ENCODE data around the gene MYH14.

Gene MYH14

DNA sequence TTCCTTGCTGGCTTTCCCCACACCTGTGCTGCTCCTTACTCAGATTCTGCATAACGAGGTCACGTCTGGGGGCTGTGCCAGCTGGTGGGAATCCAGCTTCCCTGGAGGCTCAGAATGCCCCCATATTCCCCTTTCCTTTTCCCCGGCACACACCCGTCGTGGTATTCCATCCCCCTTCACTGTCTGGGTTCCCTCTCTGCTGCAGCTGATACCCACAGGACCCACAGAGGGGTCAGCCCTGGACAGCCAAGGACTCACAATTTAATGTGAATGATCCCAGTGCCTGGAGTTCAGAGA is 4.2 kb upstream of the MYH14 start:
- Mint-ChIP-seq H3K36me3 (ENCODE audit: insufficient read depth) (no peaks in the 10 kb centered on the region), H3K4me3 (no peak overlapping the region), H3K4me1 (ENCODE audit: low read depth in 2 of 2) (no peaks in the 10 kb centered on the region), H3K27ac (no peak overlapping the region), H3K27me3 (peaks cover 34 to 37% of the 10 kb centered on the region in 2 donors), H3K9me3 (no peaks in the 10 kb centered on the region)
- DNase-seq (no peak), ATAC-seq (replicated peaks) (no peak)

DNA sequence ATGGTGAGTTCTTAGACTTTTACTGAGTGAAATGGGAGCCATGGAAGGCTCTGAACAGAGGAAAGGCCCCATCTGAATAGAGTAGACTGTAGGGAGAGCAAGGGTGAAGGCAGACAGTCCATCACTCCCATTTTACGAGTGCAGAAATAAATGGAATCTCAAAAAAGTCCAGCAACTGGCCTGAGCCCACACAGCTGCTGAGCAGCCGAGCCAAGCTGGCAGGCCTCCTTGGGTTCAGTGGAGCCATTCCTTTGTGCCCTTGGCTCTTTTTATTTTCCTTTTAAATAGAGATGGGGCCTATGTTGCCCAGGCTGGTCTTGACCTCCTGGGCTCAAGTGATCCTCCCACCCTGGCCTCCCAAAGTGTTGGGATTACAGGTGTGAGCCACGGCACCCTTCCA is 1.0 kb upstream of the MYH14 start:
- Mint-ChIP-seq H3K4me3 (no peak overlapping the region), H3K27me3 (peaks cover 40 to 44% of the 10 kb centered on the region in 2 donors), H3K36me3 (ENCODE audit: insufficient read depth) (peaks cover 4% of the 10 kb centered on the region)

DNA sequence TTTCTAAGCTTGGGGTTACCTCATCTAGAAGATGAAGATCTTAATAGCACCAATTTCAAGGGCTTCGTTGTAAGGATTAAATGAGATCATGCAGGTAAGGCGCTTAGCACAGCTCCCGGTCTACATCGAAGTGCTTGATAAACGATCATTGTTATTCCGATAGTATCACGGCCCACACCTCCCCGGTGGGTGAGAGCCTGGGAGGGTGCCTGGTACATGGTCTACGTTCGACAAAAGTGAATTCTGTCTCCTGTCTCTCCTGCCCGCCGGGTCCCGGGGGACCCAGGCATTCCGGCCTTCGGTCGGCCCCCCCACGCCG is 501 bp upstream of the MYH14 start:
- ATAC-seq (replicated peaks) = no peak
- no peak for DNase-seq
- no peak overlapping the region for H3K27ac Mint-ChIP-seq
- H3K36me3 Mint-ChIP-seq (ENCODE audit: insufficient read depth) = peaks cover 4% of the 10 kb centered on the region
- peaks cover 43 to 48% of the 10 kb centered on the region in 2 donors for H3K27me3 Mint-ChIP-seq
- no peaks in the 10 kb centered on the region for H3K4me1 Mint-ChIP-seq (ENCODE audit: low read depth in 2 of 2)
- no peaks in the 10 kb centered on the region for H3K9me3 Mint-ChIP-seq
- no peak overlapping the region for H3K4me3 Mint-ChIP-seq

More for the DNA sequence above, 1.0 kb upstream of the MYH14 start:
- Mint-ChIP-seq H3K4me1 (ENCODE audit: low read depth in 2 of 2) (no peaks in the 10 kb centered on the region), H3K9me3 (no peaks in the 10 kb centered on the region), H3K27ac (no peak overlapping the region)
- no peak for ATAC-seq (replicated peaks)
- no peak for DNase-seq

DNA sequence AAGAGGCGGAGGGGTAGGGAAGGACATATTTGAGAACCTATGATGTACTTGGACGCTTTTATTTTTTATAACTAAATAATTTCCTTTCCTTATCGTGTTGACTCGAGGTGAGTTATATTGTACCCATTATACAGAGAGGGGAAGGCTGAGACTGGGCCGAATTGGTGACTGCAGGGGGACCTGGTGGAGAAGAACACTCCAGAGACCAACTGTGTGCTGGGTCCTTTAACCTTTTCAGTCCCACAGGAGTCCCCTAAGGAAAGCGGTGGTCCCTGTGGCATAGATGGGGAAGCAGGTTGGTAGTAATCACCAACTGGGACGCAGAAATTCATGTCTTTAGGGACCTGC is 633 bp downstream of the MYH14 start:
- H3K36me3 Mint-ChIP-seq (ENCODE audit: insufficient read depth) = peaks cover 4% of the 10 kb centered on the region
- H3K4me3 Mint-ChIP-seq = no peak overlapping the region
- H3K27me3 Mint-ChIP-seq = peaks cover 47 to 52% of the 10 kb centered on the region in 2 donors
- DNase-seq = no peak
- no peak overlapping the region for H3K27ac Mint-ChIP-seq
- ATAC-seq (replicated peaks) = no peak
- H3K4me1 Mint-ChIP-seq (ENCODE audit: low read depth in 2 of 2) = no peaks in the 10 kb centered on the region
- H3K9me3 Mint-ChIP-seq = no peaks in the 10 kb centered on the region

DNA sequence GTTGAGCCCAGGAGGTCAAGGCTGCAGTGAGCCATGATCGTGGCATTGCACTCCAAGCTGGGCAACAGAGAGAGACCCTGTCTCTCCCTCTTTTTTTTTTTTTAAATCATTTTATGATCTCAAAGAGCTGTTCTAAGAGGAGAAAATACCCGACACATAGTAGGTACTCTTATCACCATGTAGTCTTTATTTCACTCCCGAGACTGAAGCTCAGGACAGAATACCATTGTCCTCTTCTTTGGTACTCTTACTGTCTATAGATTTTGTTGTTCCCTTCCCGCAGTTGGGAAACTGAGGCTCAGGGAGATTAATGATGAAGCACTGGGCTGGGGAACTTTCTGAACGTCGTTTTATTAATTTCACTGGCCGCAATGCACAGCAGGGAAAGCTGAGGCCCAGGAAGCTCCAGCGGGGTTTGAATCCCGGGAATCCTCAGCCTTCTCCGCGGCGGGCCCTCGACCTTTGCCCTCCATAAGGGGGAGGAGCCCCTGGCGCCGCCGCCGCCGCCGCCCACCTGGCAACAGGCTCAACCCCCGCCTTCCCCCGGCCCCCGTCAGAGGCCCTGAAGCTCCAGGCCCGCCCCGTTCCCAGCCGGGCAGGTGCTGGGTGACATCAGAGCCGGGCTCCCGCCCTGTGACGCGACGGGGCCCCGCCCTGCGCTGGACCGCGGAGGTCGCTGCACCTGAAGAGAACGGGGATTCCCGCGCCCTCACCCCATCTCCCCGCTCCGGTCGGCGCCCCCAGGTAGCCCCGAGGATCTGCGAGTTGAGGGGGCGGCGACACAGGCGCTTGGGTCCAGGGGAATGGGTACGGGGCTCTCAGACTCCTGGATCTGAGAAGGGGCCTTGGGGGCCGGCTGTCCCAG is 1.6 kb downstream of the MYH14 start:
- H3K27ac Mint-ChIP-seq = no peak overlapping the region
- no peaks in the 10 kb centered on the region for H3K4me1 Mint-ChIP-seq (ENCODE audit: low read depth in 2 of 2)
- peaks cover 0 to under 1% of the 10 kb centered on the region in 2 donors for H3K9me3 Mint-ChIP-seq
- DNase-seq (no peak), ATAC-seq (replicated peaks) (no peak)
- H3K4me3 Mint-ChIP-seq = no peak overlapping the region
- H3K27me3 Mint-ChIP-seq = peaks cover 47 to 52% of the 10 kb centered on the region in 2 donors
- peaks cover 4% of the 10 kb centered on the region for H3K36me3 Mint-ChIP-seq (ENCODE audit: insufficient read depth)

DNA sequence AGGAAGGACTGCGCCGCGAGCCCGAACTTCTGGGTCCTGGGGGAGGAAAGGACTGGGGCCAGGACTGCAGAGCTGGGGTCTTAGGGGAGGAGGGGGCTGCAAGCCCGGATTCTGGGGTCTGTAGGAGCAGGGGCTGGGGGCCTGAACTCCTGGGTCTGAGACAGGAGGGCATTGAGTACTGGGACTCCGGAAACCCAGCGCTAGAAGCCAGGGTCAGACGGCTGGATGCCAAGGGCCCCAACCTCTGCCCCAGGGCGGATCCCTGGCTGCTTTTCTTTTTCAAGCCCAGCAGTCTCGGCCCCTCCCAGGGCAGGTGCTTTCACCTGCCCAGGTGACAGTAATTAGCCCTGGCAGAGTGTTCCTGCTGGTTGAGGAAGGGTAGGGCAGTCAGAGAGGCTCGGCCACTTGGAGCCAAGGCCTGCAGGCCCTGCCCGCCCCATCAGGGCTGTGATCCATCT is 2.3 kb downstream of the MYH14 start:
- H3K9me3 Mint-ChIP-seq = peaks cover 0 to 1% of the 10 kb centered on the region in 2 donors
- no peak overlapping the region for H3K4me3 Mint-ChIP-seq
- H3K4me1 Mint-ChIP-seq (ENCODE audit: low read depth in 2 of 2) = no peaks in the 10 kb centered on the region
- DNase-seq (no peak), ATAC-seq (replicated peaks) (no peak)
- peaks cover 4% of the 10 kb centered on the region for H3K36me3 Mint-ChIP-seq (ENCODE audit: insufficient read depth)
- H3K27ac Mint-ChIP-seq = no peak overlapping the region
- peaks cover 47 to 52% of the 10 kb centered on the region in 2 donors for H3K27me3 Mint-ChIP-seq

DNA sequence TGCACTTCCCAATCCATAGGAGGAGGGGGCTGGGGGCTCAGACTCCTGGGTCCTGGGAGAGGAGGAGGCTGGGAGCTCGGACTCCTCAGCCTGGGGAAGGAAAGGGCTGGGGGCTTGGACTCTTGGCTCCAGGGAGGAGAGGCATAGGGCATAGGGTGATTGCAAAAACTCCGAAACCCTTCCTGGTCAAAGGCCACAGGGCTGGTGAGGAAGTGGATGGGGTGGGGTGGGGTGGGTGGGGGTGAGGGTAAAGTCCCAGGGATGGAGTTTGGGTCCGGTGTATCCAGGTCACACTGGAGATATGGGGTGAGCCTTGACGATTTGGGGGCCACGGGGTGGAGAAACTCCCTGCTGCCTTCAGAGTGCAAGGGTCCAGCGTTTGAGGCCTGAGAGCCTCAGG is 2.8 kb downstream of the MYH14 start:
- Mint-ChIP-seq H3K4me3 (no peak overlapping the region), H3K9me3 (peaks cover 0 to 1% of the 10 kb centered on the region in 2 donors), H3K4me1 (ENCODE audit: low read depth in 2 of 2) (no peaks in the 10 kb centered on the region), H3K27me3 (peaks cover 47 to 52% of the 10 kb centered on the region in 2 donors), H3K36me3 (ENCODE audit: insufficient read depth) (peaks cover 4% of the 10 kb centered on the region), H3K27ac (no peak overlapping the region)
- ATAC-seq (replicated peaks) (no peak), DNase-seq (no peak)

DNA sequence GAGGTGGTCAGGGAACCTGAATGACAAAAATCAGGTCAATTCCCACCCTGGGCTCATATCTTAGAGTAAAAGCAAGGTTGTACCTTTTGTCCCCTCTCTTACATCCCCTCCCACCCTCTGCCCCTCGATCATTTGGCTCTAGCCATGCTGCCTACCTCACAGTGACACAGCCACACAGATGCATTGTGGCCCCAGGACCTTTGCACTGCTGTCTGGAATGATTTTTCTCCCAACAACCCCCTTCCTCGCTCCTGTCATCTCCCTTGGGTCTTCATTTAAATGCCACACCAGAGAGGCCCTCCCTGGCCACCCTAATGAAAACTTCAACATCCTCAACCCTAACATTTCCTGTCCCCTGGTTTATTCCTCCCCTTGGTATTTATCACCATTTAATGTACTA is 4.3 kb downstream of the MYH14 start:
- DNase-seq = no peak
- Mint-ChIP-seq H3K27me3 (peaks cover 36 to 39% of the 10 kb centered on the region in 2 donors), H3K27ac (no peak overlapping the region), H3K4me3 (no peak overlapping the region), H3K4me1 (ENCODE audit: low read depth in 2 of 2) (no peaks in the 10 kb centered on the region), H3K9me3 (peaks cover 0 to 4% of the 10 kb centered on the region in 2 donors), H3K36me3 (ENCODE audit: insufficient read depth) (peaks cover 4% of the 10 kb centered on the region)
- no peak for ATAC-seq (replicated peaks)

DNA sequence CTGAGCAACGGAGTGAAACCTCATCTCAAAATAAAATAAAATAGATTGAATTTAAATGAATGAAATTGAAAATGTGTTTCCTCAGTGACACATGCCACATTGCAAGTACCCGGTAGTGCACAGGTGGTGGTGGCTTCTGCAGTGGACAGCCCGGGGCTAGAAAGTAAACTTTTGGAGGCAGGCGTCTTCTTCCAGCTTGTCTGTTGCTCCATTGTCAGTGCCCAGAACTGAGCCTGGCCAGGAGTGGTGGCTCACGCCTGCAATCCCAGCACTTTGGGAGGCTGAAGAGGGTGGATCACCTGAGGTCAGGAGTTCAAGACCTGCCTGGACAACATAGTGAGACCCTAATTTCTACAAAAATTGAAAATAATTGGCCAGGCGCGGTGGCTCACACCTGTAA is 5.7 kb downstream of the MYH14 start:
- peaks cover 0 to 4% of the 10 kb centered on the region in 2 donors for H3K9me3 Mint-ChIP-seq
- ATAC-seq (replicated peaks) (no peak), DNase-seq (no peak)
- no peaks in the 10 kb centered on the region for H3K4me1 Mint-ChIP-seq (ENCODE audit: low read depth in 2 of 2)
- no peak overlapping the region for H3K4me3 Mint-ChIP-seq
- H3K27ac Mint-ChIP-seq = no peak overlapping the region
- peaks cover 34 to 36% of the 10 kb centered on the region in 2 donors for H3K27me3 Mint-ChIP-seq
- H3K36me3 Mint-ChIP-seq (ENCODE audit: insufficient read depth) = peaks cover 4% of the 10 kb centered on the region

DNA sequence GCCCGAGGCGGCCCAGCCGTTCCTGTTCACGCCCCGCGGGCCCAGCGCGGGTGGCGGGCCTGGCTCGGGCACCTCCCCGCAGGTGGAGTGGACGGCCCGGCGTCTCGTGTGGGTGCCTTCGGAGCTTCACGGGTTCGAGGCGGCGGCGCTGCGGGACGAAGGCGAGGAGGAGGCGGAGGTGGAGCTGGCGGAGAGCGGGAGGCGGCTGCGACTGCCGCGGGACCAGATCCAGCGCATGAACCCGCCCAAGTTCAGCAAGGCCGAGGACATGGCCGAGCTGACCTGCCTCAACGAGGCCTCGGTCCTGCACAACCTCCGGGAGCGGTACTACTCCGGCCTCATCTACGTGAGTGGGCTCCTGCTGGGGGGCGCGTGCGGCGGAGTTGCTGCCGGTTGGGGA is 7.0 kb downstream of the MYH14 start:
- no peaks in the 10 kb centered on the region for H3K36me3 Mint-ChIP-seq (ENCODE audit: insufficient read depth)
- no peak overlapping the region for H3K27ac Mint-ChIP-seq
- no peaks in the 10 kb centered on the region for H3K4me1 Mint-ChIP-seq (ENCODE audit: low read depth in 2 of 2)
- peaks cover 27 to 30% of the 10 kb centered on the region in 2 donors for H3K27me3 Mint-ChIP-seq
- H3K4me3 Mint-ChIP-seq = no peak overlapping the region
- no peak for DNase-seq
- H3K9me3 Mint-ChIP-seq = peaks cover 0 to 4% of the 10 kb centered on the region in 2 donors
- ATAC-seq (replicated peaks) = no peak

DNA sequence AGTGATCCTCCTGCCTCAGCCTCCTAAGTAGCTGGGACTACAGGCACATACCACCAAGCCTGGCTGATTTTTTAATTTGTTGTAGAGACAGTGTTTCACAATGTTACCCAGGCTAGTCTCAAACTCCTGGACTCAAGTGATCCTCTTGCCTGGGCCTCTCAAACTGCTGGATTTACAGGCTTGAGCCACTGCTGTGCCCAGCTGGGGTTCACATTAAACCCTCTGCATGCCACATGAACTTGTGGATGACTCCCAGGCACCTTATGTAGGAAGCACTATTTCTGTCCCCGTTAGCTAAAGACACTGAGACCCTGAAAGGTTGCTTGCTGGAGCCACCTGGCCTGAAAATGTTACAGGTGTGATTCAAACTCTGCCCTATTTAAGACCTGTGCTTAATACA is 10.5 kb downstream of the MYH14 start:
- no peak overlapping the region for H3K4me3 Mint-ChIP-seq
- DNase-seq (no peak), ATAC-seq (replicated peaks) (no peak)
- H3K27ac Mint-ChIP-seq = no peak overlapping the region
- peaks cover 17 to 21% of the 10 kb centered on the region in 2 donors for H3K27me3 Mint-ChIP-seq
- H3K4me1 Mint-ChIP-seq (ENCODE audit: low read depth in 2 of 2) = no peaks in the 10 kb centered on the region
- H3K36me3 Mint-ChIP-seq (ENCODE audit: insufficient read depth) = no peaks in the 10 kb centered on the region
- peaks cover 0 to 4% of the 10 kb centered on the region in 2 donors for H3K9me3 Mint-ChIP-seq

DNA sequence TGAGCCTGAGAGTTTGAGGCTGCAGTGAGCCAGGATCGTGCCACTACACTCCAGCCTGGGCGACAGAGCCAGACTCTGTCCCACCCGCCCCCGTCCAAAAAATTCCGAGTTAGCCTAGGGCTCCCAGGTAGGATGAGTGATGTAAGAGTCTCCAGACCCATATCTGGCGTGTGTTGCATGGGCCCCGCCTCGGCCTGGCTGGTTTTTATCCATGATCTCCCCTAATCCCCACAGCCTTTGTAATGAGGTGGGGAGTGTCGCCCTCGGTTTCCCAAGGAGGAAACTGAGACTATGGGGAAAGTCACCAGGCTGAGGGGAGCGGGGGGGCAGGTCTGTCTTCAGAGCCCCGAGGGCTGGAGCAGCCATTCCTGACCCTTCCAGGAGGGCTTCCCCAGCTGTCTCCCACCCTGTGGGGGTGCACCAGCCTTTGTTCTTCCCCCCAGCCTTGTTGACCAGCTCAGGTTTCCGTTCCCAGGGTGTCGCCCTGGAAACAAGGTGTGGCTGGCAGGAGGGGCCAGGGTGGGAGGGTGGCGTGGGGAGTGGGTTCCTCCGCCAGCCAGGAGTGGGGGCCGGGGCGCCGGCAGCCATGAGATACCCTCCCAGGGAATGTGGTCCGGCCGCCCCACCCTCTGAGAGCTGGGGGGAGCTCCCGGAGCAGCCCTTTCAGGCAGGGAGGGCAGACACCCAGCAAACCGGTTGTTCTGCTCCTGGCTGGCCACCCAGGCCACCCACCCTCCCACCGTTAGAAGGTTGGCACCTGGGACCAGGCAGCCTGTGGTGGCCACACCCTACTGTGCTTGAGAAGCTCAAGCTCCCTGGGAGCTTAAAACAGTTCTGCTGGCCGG is 11.5 kb downstream of the MYH14 start:
- H3K9me3 Mint-ChIP-seq = peaks cover 0 to 4% of the 10 kb centered on the region in 2 donors
- H3K27ac Mint-ChIP-seq = no peak overlapping the region
- H3K27me3 Mint-ChIP-seq = peaks cover 17 to 21% of the 10 kb centered on the region in 2 donors
- DNase-seq = no peak
- ATAC-seq (replicated peaks) = no peak
- no peak overlapping the region for H3K4me3 Mint-ChIP-seq
- H3K36me3 Mint-ChIP-seq (ENCODE audit: insufficient read depth) = no peaks in the 10 kb centered on the region
- no peaks in the 10 kb centered on the region for H3K4me1 Mint-ChIP-seq (ENCODE audit: low read depth in 2 of 2)

DNA sequence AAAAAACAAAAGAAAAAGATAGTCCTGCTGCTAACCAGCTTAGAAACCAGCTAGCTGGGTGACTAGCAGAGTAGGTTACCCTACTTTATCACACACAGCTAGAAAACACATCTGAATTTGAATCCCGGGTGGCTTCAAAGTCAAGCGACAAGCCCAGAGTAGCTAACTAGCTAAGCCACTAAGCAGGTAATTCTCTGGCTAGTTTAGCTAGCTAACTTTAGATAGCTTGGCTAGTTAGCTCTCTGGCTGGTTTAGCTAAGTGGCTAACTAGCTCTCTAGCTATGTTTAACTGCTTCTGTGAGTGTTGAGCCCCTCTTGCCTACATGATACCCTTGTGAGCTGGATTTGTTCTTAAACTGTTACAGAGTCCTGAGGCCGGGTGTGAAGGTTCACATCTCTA is 12.4 kb downstream of the MYH14 start:
- ATAC-seq (replicated peaks) (no peak), DNase-seq (no peak)
- Mint-ChIP-seq H3K27ac (no peak overlapping the region), H3K9me3 (peaks cover 0 to 3% of the 10 kb centered on the region in 2 donors), H3K4me3 (no peak overlapping the region), H3K27me3 (peaks cover 17 to 21% of the 10 kb centered on the region in 2 donors), H3K4me1 (ENCODE audit: low read depth in 2 of 2) (no peaks in the 10 kb centered on the region), H3K36me3 (ENCODE audit: insufficient read depth) (no peaks in the 10 kb centered on the region)

DNA sequence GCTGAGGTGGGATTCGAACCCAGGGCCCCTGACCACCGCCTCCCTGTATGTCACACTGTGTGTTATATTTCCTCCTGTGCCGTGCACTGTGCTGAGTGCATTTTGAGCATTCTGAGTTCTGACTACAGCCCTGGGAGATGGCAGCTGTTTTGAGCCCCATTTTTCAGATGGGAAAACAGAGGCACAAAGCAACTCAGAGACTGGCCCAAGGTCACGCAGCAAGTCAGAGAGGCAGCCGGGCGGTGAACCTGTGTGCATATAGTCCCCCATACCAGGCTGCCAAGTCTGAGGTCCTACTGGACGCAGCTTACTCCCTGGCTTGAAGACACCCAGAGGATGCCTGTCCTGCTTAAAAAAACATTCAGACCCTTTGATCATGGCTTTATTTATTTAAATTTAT is 17.7 kb downstream of the MYH14 start:
- Mint-ChIP-seq H3K36me3 (ENCODE audit: insufficient read depth) (no peaks in the 10 kb centered on the region), H3K4me3 (no peak overlapping the region), H3K27ac (no peak overlapping the region), H3K9me3 (no peaks in the 10 kb centered on the region), H3K27me3 (peaks cover 14 to 39% of the 10 kb centered on the region in 2 donors), H3K4me1 (ENCODE audit: low read depth in 2 of 2) (no peaks in the 10 kb centered on the region)
- DNase-seq (no peak), ATAC-seq (replicated peaks) (no peak)
